GM18511 (cell line): ENCODE measurements around the gene IRX2.

ENCODE experiments used
- ATAC-seq: cut with Tn5 transposase; IDR thresholded peaks from one replicate; pipeline ENCODE4 v1.9.1; 2021; ENCODE audit warnings: mild to moderate bottlenecking, moderate library complexity; ENCODE audit not compliant: unreplicated experiment

The IRX2 gene

DNA sequence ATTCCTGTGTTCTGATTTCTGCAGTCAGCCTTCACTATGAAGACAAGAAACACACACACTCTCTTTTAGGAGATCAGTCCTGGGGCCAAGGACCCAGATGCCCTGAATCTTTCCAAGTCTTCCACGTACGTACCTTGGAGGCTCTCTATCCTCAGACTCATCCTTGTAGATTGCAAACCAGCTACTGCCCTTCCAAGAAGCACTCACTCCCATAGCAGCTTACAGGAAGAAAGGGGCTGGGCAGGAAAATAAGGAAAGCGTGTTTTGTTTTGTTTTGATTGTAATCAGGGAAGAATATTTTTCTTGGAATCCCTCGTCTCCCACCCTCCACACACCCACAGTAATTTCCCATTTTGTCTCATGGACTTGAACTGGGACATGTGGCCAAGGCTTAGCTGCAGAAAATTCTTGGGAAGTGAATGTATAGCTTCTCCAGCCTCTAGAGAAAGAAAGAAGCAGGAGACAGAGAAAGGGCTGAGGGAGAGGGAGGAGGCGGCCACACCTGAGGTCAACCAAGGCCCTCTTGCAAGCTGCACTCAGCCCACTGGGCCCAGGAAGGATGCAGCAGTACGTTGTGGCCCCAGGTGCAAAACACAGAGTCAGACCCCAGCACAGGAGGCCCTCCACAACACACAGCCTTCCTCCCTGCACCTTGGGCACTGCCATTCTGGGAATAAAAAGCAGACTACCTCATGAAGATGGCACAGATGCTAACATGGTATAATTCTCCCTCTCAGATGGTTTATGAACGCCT lies 29.9 kb downstream of the IRX2 start:
- no peak for ATAC-seq

DNA sequence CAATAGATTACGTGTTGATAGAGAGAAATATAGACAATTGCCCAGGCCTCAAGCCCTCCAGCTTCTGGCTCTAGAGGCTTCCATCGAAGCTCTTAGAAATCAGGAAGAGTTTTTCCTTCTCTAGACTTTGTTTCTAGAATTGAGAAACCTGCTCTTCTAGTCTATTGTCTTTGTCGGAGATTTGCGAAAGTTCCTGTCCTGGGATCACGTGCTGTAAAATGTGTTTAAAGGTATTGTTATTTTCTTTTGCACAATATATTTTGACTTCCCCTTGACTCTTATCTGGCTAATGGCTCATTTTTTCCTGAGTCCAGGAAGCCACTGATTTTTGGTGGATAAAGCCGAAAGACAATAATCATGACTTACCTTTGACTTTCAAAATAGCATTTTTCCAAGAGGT lies 32.1 kb downstream of the IRX2 start:
- ATAC-seq, result no peak

DNA sequence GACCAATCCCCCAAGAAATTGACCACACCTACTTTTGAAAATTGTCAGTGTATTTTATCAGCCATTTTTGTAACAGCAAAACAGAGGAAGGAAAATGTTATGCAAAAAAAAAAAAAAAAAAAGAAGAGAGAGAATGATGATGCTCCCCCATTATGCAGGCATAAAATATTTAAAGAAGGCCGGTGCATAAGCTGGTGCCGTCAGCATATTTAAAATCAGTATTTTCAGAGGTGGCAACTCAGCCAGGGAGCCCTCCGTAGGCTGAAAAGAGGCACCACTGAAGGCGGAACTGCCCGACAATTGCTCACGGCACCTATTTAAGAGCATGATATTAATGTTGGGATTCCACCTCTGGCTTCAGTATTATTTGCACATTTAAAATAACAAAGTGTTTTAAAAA lies 33.4 kb downstream of the IRX2 start:
- no peak for ATAC-seq

DNA sequence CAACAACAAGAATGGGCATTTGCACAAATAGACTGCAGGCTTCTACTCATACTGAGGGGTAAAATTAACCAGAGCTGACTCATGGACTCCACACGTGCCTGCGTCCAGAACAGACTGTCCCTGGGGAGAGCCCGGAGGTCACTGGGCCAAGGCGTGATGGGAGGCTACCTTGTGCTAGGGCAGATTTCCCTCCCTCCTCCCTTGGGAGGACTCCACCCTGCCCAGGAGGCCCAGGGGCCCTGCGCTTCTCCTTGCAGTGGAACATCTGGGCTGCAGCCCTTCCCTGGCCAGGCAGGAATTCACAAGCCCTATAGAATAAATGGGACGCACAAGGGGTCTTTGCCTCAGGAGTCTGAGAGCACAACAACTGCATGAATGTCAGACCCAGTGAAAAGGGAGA lies 35.6 kb downstream of the IRX2 start:
- no peak for ATAC-seq

DNA sequence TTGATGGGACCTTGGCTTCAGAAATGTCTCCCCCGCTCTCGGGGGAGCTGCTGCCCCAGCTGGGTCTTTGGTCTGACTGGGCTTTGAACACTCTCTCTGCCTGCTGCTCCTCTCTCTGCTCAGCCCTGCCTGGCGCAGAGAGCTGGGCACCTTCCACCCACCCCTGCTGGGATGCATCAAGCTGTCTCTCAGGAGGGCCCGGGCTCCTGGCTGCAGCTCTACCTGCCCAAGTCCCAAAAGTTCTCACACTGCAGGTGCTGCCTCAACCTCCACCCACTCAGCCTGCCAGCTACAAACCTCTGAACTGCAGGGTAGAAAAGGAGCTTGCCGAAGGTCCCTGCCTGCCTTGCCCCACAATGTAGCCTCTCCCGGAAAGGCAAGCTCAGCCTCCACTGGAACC lies 36.7 kb downstream of the IRX2 start:
- ATAC-seq, result no peak

DNA sequence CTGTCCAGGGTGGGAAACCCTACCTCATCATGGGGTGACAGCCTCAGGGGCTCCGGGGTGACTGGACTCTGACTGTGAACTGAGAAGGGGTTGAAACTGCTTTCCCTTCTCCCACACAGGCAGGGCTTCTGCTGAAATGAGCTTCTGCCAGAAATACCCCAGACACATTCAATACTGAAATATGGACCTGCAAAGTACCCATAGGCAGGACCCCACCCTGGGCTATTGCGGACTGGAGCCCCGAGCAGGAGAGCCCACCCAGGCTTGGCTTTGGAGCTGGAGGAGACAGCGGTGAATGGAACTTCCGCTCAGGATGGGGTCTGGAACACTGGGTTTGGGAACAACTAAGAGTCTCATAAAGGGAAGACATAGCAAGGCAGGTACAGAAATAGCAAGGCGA lies 37.5 kb downstream of the IRX2 start:
- ATAC-seq, result no peak

DNA sequence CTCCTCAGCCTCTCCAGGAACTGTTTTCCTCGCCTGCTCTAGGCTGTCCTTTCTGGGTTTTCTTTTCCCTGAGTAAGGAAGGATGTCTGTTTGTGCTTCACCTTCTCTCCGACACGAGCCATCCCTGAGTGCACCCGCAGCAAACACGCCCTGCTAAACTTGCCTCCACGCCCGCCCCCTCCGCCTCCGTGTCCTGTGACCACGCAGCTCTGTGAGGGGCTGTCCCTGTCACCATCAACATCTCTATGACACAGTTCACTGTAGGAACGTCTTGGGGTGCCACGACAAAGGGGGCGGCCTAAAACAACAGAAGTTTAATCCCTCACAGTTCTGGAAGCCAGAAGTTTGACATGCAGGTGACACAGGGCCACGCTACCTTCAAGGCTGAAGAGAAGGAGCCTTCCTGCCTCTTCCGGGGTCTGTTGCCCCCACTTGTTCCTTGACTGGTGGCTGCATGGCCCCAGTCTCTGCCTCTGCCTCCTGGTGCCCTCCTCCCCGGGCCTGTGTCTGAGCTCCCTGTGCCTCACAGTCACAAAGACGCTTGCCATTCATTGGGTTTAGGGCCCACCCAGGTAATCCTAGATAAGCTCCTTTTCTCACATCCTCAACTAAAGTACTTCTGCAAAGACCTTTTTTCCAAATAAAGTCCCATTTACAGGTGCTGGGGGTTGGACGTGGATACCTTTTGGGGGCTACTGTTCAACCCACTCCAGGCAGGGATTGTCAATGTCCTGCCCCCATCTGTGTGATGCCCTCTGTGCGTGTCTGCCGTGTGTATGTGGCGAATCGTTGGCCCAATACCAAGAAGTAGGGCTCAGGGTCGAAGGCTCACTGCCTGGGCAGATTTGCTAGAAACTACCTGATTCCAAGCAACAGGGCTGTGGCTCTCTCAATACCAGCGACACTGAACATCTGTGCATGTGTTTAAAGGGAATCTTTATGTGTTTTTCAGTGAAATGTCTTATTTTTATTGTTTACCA lies 39.7 kb downstream of the IRX2 start:
- no peak for ATAC-seq

DNA sequence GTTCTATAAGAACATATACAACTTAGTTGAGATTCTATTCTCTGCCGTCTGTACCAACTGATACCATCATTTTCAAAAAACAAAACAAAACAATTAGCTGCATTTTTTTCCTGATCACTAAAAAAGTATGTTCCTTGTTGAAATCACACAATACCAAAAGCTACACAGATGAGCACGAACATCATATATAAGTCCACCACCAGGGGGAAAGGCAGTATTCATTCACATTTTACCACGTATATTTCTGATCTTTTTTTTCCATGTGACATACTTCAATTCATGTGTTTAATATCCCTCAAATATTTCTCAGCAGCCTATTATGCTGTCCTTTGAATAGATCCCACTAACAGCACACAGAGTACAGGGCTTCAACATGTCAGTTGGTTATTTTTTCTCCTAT lies 40.6 kb downstream of the IRX2 start:
- no peak for ATAC-seq

DNA sequence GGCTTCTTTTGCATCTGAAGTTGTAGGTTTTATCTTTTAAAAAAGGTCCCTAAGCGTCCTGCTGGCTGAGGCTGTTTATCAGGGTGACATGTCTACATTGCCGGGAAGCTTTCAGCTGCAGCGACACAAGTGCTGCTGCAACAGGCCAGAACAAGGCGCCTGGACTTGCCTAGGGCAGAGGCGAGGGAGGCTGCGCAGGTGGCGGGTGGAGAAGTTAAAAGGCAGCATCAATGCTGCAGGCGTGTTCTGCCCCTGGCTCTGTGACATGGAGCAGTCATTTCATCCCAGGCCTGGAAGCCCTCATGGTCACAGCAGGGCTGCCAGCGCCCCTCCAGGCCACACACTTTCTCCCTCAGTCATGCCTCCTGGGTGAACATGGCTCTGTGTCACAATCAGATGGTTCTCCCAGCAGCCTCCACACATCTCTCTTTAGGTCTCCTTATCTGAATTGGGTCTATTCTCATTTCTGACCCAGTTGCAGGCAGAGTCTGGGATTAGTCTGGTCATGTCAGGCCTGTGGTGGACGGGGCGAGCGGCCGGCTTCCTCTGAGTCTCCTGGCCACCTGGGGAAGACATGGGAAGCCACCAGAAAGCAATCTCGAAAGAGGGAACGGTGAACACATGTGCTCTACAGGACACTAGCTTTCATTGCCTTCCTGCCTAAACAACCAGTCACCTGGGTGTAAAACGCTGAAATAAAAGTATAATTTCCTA lies 41.3 kb downstream of the IRX2 start:
- no peak for ATAC-seq

DNA sequence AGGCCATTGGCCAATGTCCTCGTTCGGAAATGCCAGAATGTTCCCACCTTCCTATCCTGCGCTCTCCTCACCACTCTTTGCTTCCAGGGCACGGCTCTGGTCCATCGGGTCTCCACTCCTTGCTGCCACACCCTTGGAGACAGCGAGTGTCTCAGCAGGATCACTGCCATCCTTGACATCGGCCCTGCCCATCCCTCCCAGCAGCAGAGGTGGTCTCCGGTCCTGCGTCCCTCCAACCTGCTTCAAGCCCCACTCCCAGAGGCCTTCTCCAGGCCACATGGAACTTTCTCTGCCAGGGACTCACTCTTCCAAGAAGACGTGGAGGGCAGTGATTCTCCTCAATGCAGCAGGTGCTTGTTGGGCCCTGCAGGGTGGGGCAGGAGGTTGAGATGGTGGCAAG lies 42.7 kb downstream of the IRX2 start:
- ATAC-seq, result no peak

DNA sequence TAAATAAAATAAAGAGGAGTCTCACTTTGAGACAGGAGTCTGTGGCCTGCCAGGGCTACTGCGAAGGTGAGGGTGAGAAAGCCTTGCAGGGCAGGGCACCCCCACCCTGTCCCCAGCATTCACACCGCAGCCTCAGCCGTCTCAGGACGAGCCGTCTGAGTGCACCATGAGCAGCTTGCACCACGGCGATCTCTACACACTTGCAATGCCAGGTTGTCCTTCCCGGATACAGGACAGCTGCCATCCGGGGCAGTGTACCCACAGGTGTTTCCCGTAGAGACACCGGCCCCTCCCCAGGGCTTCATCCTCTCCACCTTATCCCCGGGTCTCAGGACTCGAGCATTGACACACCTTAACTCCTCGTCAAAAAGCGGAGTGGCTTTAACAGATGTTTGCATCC lies 43.3 kb downstream of the IRX2 start:
- ATAC-seq, result no peak

DNA sequence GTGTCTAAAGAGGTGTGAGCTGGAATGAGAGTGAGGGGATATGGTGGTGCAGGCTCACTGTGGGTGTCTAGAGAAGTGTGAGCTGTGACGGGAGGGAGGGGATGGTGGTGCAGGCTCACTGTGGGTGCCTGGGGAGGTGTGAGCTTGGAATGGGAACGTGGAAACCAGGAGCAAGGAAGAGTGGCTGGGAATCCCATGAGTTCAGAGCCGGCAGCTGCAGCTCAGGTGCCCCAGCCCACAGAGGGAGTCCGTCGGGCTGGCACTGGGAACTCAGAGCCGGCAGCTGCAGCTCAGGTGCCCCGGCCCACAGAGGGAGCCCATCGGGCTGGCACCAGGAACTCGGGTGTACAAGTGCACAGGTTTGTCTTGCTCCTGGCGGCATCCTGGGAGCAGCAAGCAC lies 45.6 kb downstream of the IRX2 start:
- ATAC-seq, result no peak

DNA sequence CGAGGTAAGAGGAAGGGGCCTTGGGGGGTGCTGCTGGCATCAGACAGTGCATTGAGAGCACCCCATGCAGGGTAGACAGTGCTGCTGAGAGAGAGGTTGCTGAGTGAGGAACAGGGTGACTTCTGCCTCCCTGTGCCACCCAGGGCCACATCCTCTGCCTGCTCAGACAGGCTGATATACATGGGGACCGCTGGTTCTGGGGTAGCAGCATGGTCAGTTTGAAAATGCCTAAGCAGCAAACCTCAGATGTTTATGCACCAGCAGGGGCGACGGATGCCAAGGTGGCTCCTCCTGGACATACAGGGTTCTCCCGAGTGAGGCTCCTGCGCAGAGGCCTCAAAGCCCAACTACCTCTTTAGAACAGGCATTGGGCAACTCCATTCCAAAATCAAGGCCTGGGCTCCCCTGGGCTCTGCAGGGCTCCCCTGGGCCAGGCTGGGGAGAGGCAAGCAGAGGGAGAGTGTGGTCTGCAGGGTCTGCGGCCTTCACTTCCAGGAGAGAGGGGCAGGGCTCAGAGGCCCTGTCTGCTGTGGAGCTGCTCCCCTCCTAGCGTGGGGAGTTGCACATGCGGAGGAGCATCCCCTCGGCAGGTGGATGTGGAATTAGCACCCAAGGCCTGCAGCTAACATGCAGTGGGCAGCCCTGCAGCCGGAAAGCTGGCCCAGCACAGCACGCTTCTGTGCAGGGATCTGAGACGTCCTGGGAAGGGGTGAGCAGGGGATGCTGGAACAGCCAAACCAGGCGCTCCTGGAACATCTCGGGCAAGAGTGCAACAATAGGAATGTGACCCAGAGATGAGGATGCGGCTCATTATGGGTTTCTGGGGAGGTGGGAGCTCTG lies 46.5 kb downstream of the IRX2 start:
- no peak for ATAC-seq

DNA sequence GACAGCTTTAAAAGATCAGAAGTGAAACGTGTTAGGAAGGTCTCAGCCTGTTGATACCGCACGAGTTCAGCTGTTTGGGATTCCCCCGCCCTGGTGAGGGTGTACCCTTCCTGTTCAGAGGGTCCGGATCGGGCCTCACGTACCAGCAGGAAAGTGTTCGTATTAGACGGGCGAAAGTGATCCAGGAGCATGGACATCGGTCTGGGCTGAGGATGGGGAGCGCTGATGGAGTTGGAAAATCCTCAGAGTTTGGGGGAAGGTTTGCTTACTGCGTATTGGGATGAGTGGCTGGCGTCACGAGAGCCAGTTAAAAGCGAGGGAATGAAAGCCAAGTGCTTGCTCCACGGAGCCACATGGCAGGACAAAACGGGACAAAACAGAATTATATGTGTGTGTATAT lies 47.4 kb downstream of the IRX2 start:
- no peak for ATAC-seq

DNA sequence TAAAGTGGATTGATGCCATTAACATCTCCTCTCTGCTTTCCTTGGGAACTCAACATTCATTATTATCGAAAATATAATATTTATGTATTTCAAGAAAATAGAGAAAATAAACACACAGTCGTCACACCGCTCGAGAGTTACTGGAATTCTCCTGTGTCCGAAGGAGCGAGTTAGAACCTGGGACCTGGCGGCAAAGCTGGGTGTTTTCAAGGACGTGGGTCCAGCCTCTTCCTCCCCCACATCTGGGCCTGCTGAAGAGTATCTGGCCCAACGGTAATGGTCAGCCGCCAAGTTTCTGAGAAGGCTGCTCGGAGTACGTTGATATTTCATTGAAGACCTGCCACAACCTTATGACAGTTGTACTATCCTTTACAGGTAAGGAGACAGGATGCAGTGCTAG lies 47.9 kb downstream of the IRX2 start:
- no peak for ATAC-seq

DNA sequence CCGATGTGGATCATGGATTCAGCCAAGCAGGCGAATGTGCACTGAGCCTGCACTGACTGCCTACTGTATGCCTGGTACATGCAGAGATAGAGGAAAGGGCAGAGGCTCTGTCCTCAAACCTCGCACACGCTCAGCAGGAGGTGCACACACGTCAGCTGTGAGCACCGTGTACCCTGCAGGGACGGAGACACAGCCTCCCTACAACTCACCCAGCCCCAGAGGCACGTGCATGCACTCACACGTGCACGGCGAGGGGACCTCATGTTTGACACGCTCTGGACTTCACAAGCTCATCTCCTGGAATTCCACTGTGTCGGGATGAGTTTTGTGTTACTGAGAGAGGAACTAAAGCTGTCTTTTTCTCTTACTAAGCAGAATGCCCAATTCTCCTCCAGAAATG lies 48.4 kb downstream of the IRX2 start:
- ATAC-seq, result no peak

DNA sequence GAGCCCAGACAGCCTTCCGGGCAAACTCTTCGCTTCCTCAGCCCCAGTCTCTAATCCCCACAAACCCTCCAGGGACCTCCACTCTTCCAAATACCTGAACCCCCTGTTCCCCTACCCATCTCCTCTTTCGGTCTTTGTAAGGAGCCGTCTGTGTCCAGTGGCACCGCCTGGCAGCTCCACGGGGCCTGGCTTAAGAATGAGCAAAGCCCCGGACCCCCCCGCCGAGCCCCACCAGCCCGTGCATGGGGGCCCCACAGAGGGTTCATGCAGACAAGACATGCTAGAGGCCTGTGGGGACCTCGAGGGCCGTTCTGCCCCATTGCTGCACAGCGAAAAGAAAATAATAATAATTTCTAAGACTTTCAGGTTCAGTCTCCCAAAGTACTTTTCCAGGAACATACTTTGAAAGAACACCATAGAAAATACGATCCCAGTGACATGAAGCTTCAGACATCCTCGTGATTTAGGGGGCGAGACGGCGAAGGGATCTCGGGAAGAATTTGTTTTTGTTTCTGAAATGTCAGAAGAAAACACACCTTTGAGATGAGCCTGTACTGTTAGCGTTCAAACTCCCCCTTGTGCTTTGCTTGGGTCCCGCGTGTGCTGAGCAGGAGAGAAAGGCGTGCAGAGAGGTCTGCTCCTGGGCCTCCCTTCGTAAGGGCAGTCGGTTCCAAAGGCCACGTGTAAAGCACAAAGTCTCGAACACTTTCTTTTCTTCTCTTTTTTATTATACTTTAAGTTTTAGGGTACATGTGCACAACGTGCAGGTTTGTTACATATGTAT lies 49.2 kb downstream of the IRX2 start:
- ATAC-seq, result no peak

DNA sequence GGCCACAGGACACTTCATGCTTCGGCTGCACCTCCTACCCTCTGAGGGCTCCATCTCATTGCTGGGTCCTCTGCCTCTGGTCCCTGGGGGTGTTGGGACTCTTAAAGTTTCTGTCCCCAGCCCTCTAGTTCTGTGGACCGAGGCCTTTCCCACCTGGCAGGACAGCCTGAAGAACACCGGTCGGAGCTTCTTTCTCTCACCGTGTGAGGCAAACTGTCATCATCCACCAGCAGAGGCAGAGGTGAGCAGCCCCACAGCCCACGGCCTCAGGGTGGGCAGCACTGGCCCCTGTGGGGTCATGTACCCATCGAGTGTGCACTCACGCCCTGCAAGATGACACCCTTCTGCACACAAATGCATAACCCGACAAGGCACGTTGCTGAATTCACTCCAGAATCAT lies 49.9 kb downstream of the IRX2 start:
- no peak for ATAC-seq

DNA sequence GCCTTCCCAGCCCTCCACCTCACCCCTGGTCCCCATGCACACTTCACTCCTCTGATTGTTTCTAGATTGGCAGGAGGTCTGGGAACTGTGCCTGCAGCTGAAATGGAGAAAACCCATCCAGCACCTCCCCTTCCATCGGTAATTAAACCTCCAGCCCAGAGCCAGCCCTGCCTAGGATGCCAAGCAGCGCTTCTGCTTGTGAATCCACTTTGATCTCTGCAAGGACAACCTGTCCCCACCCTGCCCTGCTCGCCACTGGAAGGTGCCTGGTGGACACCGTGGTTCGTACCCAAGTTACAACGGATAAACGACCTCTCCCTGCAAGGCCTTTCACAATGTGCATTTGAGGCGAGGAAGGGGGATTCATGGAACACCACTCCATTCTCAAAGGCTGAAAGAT lies 50.6 kb downstream of the IRX2 start:
- ATAC-seq, result no peak

DNA sequence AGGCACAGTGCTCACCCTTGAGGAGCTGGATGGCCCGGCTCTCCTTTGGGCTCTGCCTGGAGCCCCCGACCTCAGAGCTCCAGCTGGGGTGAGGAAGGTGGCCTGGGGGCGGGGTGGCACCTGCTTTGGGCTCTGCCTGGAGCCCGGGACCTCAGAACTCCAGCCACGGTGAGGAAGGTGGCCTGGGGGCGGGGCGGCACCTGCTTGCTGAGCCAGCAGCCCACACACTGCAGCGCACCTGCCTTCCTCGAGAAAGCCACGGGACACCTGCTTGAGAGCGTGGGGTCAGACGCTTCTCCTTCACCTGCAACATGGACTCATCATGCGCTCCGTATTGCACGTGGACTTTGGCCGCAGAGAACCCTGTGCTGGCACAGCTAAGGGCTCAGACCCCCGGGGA lies 51.8 kb downstream of the IRX2 start:
- ATAC-seq, result no peak
